Measurements from ENCODE around the gene SAPCD1. TPM values are rescaled to one million over a fixed set of nuclear protein-coding genes. Genes with fewer than 3 reads are reported as not detected.

Gene SAPCD1
- total and polyA plus RNA-seq, 10 donors = 3.6 to 14.2 (median 6.4) TPM; not detected in 1

DNA sequence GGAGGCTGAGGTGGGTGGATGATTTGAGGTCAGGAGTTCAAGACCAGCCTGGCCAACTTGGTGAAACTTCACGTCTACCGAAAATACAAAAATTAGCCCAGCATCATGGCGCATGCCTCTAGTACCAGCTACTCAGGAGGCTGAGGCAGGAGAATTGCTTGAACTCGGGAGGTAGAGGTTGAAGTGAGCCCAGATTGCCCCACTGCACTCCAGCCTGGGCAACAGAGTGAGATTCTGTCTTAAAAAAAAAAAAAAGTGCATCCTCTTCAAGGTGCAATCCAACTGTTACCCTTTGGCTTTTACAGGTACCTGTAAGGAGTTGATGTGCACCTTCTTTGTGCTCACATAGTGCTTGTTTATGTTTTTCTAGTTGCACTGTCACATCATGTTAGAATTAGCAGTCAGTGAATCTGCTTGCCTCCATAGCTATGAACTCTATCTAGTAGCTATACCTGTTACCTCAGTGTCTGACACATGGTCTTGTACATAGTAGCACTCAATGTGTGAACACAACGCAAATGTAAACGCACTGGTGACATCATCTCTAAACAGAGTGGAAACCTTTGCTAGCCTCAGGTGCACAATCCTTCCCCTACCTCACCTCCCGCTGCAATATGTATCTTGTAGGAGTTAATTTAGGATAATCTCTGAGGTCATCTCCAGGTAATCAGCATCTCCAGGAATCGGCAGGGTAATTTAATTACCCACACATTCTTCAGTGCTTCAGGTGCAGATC, 13.0 kb upstream of the SAPCD1 start:
- Histone ChIP-seq H3K36me3 (peaks cover 0 to 4% (median 0%) of the 10 kb centered on the region in 6 donors), H3K27ac (no peak overlapping the region), H3K4me3 (no peak overlapping the region), H3K4me1 (no peaks in the 10 kb centered on the region), H3K9me3 (no peaks in the 10 kb centered on the region), H3K27me3 (replicated peaks in 1 of 7) (no peaks in the 10 kb centered on the region)
- WGBS, 5 donors = 86 to 97% (median 96%) methylated on average over 8 of the region's 8 CpGs
- intact Hi-C loops (cut with DNase I; ENCODE audit: low total_unique reads) = no loop called here
- TF ChIP-seq POLR2AphosphoS5 (IDR thresholded peaks at IDR 0.05) = no peak
- TF ChIP-seq POLR2A (IDR thresholded peaks at IDR 0.05) = no peak
- DNase-seq = peak; percentile 18

DNA sequence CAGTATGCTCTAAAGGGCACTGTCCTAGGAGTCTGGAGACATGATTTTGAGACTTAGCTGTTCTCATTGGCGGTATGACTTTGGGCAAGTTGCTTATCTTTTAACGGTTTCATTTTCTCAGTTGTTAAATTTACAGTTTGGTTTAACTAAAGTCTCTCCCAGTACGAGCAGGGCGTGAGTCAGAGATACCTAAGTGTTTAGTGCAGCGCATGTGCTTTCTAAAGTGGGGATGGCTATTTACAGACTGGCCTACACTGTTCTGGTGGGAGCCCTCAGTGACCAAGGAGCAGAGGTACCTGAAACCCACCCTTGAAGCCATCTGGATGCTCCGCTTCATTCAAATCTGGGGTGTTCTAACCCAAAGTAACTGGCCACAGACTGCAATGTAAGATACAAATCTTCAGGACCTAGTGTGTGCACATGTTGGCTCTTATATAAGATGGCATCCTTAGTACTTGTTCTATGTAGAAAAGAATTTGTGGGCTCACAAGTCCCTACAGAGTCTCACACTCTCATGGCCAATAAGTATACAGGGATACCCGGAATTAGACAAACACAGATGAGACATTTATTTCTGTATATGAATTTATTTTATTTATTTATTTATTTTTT, 11.9 kb upstream of the SAPCD1 start:
- Histone ChIP-seq H3K4me3 (no peak overlapping the region), H3K4me1 (no peaks in the 10 kb centered on the region), H3K27ac (no peak overlapping the region), H3K36me3 (peaks cover 0 to 4% (median 0%) of the 10 kb centered on the region in 6 donors), H3K9me3 (no peaks in the 10 kb centered on the region), H3K27me3 (replicated peaks in 1 of 7) (no peaks in the 10 kb centered on the region)
- TF ChIP-seq, protein P1, sequence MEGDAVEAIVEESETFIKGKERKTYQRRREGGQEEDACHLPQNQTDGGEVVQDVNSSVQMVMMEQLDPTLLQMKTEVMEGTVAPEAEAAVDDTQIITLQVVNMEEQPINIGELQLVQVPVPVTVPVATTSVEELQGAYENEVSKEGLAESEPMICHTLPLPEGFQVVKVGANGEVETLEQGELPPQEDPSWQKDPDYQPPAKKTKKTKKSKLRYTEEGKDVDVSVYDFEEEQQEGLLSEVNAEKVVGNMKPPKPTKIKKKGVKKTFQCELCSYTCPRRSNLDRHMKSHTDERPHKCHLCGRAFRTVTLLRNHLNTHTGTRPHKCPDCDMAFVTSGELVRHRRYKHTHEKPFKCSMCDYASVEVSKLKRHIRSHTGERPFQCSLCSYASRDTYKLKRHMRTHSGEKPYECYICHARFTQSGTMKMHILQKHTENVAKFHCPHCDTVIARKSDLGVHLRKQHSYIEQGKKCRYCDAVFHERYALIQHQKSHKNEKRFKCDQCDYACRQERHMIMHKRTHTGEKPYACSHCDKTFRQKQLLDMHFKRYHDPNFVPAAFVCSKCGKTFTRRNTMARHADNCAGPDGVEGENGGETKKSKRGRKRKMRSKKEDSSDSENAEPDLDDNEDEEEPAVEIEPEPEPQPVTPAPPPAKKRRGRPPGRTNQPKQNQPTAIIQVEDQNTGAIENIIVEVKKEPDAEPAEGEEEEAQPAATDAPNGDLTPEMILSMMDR (IDR thresholded peaks at IDR 0.05 in 8 of 11, conservative IDR thresholded peaks at IDR 0.05 in 3 of 11) = no peak
- TF ChIP-seq POLR2AphosphoS5 (IDR thresholded peaks at IDR 0.05) = no peak
- TF ChIP-seq POLR2A (IDR thresholded peaks at IDR 0.05) = no peak
- DNase-seq = no peak
- intact Hi-C loops (cut with DNase I; ENCODE audit: low total_unique reads) = no loop called here
- WGBS, 5 donors = 93 to 96% (median 94%) methylated on average over 7 of the region's 7 CpGs

DNA sequence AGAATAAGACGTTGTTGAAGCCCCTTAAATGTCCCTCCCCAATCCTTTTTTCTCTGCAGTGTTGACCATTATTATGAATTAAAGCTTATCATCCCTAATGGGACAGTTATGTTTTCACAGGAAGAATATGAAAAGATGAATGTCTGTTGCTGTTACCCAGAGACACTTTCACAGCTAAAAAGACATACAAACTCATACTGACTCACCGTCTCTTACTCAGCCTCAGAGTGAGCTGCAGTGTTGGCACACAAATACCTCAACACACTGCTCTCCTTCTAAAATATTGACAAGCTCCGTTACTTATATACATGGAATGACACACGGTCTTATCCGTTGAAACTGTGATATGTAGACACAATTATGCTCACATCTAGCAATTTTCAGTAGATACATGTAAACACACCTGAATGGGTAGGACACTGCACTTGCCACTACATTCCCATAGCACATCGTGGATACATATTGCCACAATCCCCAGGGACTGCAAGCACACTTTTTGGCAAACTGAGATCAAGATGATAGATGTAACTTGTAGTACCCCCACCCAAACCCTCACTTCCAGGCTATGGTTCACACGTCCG, 9.6 kb upstream of the SAPCD1 start:
- intact Hi-C loops (cut with DNase I; ENCODE audit: low total_unique reads) = no loop called here
- 76 to 87% (median 83%) methylated on average over 6 to 8 of the region's 8 CpGs for WGBS, 5 donors
- Histone ChIP-seq H3K4me3 (no peak overlapping the region), H3K27ac (no peak overlapping the region), H3K36me3 (no peaks in the 10 kb centered on the region), H3K27me3 (replicated peaks in 1 of 7) (no peaks in the 10 kb centered on the region), H3K9me3 (no peaks in the 10 kb centered on the region), H3K4me1 (no peaks in the 10 kb centered on the region)
- no peak for DNase-seq
- TF ChIP-seq POLR2A (IDR thresholded peaks at IDR 0.05) = no peak
- TF ChIP-seq, protein P1 (IDR thresholded peaks at IDR 0.05 in 8 of 11, conservative IDR thresholded peaks at IDR 0.05 in 3 of 11) = no peak
- no peak for TF ChIP-seq POLR2AphosphoS5 (IDR thresholded peaks at IDR 0.05)

DNA sequence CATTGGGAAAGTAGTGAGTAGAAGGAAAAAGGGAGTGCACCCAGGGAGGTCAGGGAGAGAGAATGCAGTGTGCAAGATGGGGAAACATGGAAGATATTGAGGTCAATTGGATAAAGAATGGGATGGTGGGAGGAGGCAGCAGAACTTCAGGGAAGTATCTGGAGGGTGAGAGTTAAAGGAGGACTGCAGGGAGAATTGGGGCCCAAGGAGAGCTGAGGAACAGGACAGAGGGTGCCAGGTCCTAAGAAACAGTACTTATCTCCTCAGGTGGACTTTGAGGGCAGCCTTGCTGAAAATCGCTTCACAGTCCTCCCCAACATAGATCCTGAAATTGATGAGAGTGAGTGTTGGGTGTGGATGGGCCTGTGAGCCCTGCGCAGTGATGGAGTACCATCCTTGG, 4.2 kb upstream of the SAPCD1 start:
- TF ChIP-seq POLR2A (IDR thresholded peaks at IDR 0.05) = no peak
- TF ChIP-seq POLR2AphosphoS5 (IDR thresholded peaks at IDR 0.05) = no peak
- TF ChIP-seq, protein P1 (IDR thresholded peaks at IDR 0.05 in 8 of 11, conservative IDR thresholded peaks at IDR 0.05 in 3 of 11) = no peak
- H3K4me1 ChIP-seq = no peaks in the 10 kb centered on the region
- H3K27ac ChIP-seq = no peak overlapping the region
- DNase-seq = peak; percentile 10
- no peaks in the 10 kb centered on the region for H3K27me3 ChIP-seq (replicated peaks in 1 of 7)
- 94 to 100% (median 97%) methylated on average over 2 of the region's 2 CpGs for WGBS, 5 donors
- H3K9me3 ChIP-seq = no peaks in the 10 kb centered on the region
- peaks cover 0 to 51% (median 7%) of the 10 kb centered on the region in 6 donors for H3K36me3 ChIP-seq
- H3K4me3 ChIP-seq = no peak overlapping the region
- intact Hi-C loops (cut with DNase I; ENCODE audit: low total_unique reads) = no loop called here
